Measurements from ENCODE around the gene TXNDC2. TPM values are rescaled to one million over a fixed set of nuclear protein-coding genes. Genes with fewer than 3 reads are reported as not detected.

The TXNDC2 gene
- total RNA-seq, 1 donor from 2014 or later = not detected

GRCh38 chr18:9931146-9931545 lies 45.4 kb downstream of the TXNDC2 start:
- no peak for TF ChIP-seq CTCF (IDR thresholded peaks at IDR 0.05)
- peaks cover 13 to 26% of the 10 kb centered on the region in 2 donors for H3K36me3 ChIP-seq
- H3K9me3 ChIP-seq = no peaks in the 10 kb centered on the region
- H3K27me3 ChIP-seq = no peaks in the 10 kb centered on the region
- DNase-seq (ENCODE audit: low spot score in 2 of 2) = no peak
- peaks cover 0 to 64% of the 10 kb centered on the region in 2 donors for H3K4me1 ChIP-seq
- no peak overlapping the region for H3K27ac ChIP-seq
- no peak overlapping the region for H3K4me3 ChIP-seq
- intact Hi-C loops (cut with DNase I) = no loop called here

GRCh38 chr18:9931678-9932077 lies 45.9 kb downstream of the TXNDC2 start:
- peaks cover 0 to 59% of the 10 kb centered on the region in 2 donors for H3K4me1 ChIP-seq

GRCh38 chr18:9933865-9934264 lies 48.1 kb downstream of the TXNDC2 start:
- peaks cover 0 to 39% of the 10 kb centered on the region in 2 donors for H3K4me1 ChIP-seq
- H3K36me3 ChIP-seq = peaks cover 28 to 48% of the 10 kb centered on the region in 2 donors
- no peaks in the 10 kb centered on the region for H3K27me3 ChIP-seq
- no peak overlapping the region for H3K4me3 ChIP-seq
- intact Hi-C loops (cut with DNase I) = no loop called here
- no peak for TF ChIP-seq CTCF (IDR thresholded peaks at IDR 0.05)
- no peak overlapping the region for H3K27ac ChIP-seq
- DNase-seq (ENCODE audit: low spot score in 2 of 2) = no peak
- no peaks in the 10 kb centered on the region for H3K9me3 ChIP-seq

More at GRCh38 chr18:9931678-9932077, 45.9 kb downstream of the TXNDC2 start:
- no peak overlapping the region for H3K4me3 ChIP-seq
- peaks cover 18 to 31% of the 10 kb centered on the region in 2 donors for H3K36me3 ChIP-seq
- no peak overlapping the region for H3K27ac ChIP-seq
- no peak for DNase-seq (ENCODE audit: low spot score in 2 of 2)
- no peak for TF ChIP-seq CTCF (IDR thresholded peaks at IDR 0.05)
- no peaks in the 10 kb centered on the region for H3K9me3 ChIP-seq
- H3K27me3 ChIP-seq = no peaks in the 10 kb centered on the region
- intact Hi-C loops (cut with DNase I) = no loop called here

- Histone ChIP-seq H3K27me3 (no peaks in the 10 kb centered on the region), H3K27ac (no peak overlapping the region), H3K9me3 (no peaks in the 10 kb centered on the region), H3K4me3 (no peak overlapping the region), H3K36me3 (peaks cover 32 to 51% of the 10 kb centered on the region in 2 donors), H3K4me1 (peaks cover 0 to 35% of the 10 kb centered on the region in 2 donors)
- TF ChIP-seq CTCF (IDR thresholded peaks at IDR 0.05) = no peak
- intact Hi-C loops (cut with DNase I) = no loop called here
- no peak for DNase-seq (ENCODE audit: low spot score in 2 of 2)
These were observed 48.5 kb downstream of the TXNDC2 start for GRCh38 chr18:9934274-9934673.

Other genes starting within 250 kb of the TXNDC2 start
- gene RAB31, start 177.7 kb upstream of the TXNDC2 start, total RNA-seq = 36.8 TPM
- gene VAPA, start 28.0 kb downstream of the TXNDC2 start, total RNA-seq = 109 TPM

All from ascending aorta (tissue), 2 donors.